HG03135 (cell line): Measurements from ENCODE around the gene RPTOR.
"Not testable (repeated sequence)": the region's sequence is repeated elsewhere in the genome, so short reads cannot be mapped to it uniquely, and the experiment has no call there.

Experiments used
- ATAC-seq: cut with Tn5 transposase; IDR thresholded peaks from one replicate; pipeline ENCODE4 v1.9.1; 2021; ENCODE audit warnings: mild to moderate bottlenecking, moderate library complexity; ENCODE audit not compliant: unreplicated experiment

Gene RPTOR

DNA sequence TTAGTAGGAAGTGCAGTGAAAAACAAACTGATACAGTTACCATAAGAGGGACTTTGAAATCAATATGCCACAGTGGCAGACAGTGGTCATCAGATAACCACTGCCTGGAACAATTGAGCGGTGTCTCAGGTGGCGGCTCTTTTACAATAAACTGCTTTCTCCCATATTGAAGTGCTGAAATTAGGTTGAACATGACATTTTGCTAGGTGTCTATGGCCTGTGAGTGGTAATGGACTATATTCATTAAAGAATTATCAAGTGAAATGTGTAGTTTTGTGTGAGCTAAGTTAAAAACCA, 214.7 kb downstream of the RPTOR start:
- no peak for ATAC-seq

DNA sequence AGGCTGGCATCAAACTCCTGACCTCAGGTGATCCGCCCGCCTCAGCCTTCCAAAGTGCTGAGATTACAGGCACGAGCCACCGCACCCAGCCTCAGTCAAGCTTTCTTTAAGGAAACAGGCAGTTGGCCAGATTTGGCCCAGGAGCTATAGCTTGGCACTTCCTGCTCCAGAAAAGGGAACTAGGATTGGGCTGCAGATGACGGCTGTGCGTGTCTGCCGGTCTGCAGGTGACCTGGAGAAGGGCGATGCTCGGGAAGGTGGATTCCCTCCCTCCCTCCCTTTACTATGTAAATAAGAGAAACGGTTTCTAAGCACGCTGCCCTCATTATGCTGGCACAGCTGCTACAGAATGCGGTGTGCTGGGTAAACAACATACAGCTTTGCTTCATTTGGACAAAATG, 215.9 kb downstream of the RPTOR start:
- no peak for ATAC-seq

DNA sequence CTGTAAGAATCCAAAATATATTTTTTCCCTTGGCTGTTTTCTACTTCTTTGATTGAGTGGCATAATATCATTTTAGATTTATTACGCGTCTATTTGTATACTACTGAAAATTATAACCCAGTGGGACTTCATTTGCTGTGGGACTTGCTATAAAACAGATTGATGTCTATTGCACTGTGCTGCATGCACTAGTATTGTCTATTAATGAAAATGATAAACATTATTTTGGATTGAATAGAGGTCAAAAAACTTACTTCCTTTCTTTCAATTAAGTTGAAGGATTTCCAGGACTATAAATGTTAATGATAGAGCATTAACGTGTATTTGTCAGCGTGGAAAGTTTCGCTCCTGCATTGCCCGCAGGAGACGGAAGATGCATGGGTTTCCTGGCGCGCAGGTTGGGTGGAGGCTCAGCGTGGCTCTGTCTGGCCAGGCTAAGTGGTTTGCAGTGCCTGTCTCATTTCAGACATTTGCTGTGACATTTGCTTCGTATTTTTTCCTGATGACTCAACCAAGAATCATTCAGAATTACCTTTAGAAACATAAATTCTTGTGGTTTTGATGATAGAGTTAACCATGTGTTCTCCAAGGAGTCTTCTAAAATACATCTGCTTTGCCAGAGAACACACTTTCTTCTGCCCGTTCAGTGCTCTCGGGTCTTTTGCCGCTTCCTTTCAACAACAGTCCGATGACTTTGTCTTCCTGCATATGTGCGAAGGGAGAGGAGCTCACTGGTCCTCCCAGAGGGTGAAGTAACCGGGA, 216.7 kb downstream of the RPTOR start:
- no peak for ATAC-seq

DNA sequence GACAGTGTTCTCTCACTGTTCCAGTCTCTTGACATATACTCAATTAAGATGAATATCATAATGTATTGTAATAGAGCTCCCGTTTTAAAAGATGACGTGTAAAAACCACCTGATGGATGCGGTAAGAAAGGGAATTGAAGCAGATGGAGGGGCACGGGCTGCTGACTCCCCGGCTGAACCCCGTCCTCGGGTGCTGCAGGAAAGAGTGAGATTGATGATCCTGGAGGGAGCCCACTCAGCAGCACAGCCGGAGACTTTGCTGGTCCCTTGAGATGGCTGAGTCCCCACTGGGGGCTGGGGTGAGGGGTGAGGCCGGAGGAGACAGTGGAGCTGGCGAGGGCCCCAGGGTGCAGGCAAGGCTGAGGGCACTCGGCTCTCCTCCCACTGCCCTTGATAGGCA, 217.4 kb downstream of the RPTOR start:
- ATAC-seq: no peak

DNA sequence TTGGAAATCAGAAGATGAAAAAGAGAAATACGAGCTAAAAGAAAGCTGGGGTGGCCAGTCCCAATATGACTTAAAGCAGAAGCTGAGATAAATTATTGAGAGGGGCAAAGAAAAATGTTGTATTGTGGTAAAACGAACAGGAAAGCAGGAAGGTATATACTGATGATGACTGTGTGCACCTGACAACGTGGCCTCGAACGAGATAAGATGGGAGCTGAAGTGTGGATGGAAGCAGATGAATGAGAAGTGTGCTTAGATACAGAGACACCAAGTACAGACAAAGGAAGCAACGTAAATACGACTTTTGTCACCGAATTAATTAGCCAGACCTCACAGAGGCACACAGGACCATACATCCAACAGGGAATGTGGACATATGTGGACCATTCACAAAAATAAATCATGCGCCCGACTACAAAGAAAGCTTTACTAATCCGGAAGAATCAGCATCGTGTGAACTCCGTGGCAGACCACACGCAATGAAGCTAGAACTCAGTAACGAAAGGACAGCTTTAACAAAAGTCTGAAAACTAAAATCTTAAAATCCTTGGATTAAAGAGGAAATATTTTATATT, 218.7 kb downstream of the RPTOR start:
- no peak for ATAC-seq

DNA sequence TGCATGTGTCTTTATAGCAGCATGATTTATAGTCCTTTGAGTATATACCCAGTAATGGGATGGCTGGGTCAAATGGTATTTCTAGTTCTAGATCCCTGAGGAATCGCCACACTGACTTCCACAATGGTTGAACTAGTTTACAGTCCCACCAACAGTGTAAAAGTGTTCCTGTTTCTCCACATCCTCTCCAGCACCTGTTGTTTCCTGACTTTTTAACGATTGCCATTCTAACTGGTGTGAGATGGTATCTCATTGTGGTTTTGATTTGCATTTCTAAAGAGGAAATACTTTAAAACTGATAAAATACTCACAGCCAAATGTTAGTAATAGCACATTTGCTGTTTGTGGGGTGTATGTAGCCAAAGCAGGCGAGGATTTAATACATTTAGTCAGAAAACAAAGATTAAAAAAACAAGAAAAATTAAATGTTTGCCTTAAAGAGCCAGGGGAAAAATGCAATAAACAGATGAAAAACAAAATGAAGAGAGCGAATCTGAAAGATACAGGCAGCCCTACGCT, 220.0 kb downstream of the RPTOR start:
- not testable (repeated sequence) for ATAC-seq

DNA sequence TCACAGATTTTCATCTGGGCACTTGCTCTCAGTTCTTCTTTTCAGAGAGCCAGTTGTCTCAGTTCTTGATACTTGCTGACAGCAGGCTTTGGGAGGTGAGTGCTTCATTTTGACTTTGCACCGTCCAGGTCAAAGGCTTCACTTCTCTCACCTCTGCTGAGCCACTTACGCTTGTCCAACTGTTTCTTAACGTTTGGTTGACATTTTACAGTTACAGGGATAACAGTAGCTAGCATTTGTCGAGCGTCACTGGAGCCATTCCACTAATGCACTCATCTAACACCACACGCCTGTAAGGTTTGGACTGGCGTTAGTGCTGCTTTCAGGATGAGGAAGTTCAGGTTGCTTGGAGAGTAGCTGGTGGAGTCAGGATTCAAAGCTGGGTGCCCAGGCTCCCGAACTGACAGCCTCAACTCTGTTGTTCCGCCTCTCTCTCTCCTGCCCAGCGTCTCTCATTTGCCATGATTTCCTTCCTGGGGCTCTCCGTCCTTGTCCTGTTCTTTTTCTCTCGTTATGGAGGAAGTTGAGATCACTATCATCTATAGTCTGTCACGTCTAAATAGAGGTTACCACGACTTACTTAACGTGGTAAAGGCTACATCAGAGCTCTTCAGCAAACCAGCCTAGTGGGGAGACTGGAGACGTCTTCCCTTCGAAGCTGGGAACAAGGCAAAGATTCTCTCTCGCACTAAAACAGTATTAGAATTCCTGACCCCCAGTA, 220.8 kb downstream of the RPTOR start:
- ATAC-seq: no peak

DNA sequence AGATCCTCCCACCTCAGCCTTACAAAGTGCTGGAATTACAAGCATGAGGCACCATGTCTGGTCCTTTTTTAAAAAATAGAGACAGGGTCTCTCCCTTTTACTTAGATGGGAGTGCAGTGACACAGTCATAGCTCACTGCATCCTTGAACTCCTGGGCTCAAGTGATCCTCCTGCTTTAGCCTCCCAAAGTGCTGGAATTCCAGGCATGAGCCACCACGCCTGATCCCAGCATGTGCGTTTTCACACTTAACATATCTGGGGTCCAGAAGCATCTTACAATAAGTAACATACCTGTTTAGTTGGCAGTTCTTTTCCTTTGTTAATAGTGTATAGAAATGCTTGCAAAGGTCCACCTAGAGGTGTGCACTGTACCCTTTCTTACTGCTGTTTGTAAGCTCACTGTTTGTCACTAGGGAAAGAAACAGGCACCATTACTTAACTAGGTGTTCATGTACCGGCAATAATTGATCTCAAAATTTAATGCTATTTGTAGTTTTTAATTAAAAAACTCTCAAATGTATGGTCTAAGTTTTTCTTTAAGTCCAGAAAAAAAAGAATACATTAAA, 221.7 kb downstream of the RPTOR start:
- no peak for ATAC-seq

DNA sequence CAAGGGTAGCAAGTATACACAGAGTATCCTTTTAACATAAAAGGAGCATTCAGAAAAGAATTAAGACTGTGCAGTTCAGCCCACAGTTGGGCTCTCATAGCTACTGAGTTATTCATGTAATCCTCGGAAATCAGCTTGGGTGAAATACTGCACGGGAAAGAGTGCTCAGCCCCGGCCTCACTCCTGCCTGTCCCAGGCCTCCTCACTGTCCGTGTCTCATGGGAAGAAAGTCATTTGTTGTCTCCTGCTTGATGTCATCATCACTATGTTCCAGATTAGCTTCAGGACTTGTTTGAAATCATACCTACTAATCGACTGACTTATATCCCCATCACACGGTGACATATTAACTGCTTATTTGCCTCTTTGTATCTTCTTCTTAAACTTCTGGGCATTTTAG, 223.8 kb downstream of the RPTOR start:
- no peak for ATAC-seq

DNA sequence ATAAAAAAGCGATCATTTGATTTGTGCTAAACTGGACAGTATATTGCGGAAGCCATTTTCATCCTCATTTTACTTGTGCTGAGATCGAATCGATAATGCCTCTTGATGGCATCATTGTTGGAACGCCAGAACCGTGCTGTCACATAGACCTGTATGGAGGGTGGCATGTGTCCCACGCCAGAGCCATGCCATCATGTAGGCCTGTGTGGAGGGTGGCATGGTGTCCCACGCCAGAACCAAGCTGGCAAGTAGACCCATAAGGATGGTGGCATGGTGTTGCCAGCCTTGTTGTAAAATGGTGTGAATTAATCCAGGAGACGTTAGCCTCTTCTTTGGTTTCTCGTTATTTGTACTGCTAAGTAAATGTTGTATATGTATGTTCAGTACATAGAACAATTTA, 224.3 kb downstream of the RPTOR start:
- ATAC-seq: no peak

DNA sequence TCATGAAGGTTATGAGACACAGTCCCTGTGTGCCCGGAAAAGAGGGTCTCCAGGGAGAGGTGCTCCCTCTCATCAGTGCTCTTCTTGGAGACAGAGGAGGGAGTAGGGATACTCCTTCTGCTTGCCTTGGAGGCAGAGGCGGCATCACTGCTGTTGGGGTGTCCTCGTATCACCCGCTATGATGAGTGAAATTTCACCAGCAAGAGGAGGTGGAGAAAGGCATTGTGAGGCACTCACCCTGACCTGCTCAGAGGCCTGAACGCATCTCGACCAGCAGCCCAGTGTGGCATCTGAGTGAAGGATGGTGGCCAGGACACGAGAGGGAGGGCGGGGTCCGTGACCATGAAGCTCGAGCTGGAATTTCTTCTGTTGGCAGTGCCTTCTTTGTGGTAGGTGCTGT, 224.9 kb downstream of the RPTOR start:
- no peak for ATAC-seq

DNA sequence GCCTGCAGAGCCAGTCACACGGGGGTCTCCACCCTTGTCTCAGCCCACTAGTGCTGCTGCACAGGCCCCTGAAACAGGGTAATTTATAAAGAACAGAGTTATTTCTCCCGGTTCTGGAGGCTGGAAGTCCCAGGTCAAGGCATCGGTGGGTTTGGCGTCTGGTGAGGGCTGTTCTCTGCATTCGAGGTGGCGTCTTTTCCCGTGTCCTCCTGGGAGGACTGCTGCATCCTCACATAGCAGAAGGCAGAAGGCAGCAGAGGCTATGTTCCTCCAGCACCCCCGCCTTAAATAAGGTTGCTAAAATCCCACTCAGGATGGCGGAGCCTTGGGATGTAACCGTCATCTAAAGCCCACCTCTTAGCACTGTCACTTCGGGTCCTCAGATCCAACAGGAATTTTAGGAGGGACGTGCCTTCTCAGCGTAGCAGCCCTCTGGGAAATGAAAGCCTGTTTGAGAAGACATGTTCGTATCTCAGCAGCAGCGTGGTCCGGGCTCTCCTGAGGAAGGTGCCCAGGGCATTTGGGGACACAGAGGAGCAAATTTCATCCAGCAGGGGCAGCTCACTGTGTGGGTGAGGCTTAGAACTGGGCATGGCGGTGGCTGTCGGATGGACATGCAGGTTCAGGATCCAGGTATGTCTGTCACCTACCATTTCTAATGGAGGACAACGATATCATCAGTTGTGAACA, 225.4 kb downstream of the RPTOR start:
- ATAC-seq: no peak

DNA sequence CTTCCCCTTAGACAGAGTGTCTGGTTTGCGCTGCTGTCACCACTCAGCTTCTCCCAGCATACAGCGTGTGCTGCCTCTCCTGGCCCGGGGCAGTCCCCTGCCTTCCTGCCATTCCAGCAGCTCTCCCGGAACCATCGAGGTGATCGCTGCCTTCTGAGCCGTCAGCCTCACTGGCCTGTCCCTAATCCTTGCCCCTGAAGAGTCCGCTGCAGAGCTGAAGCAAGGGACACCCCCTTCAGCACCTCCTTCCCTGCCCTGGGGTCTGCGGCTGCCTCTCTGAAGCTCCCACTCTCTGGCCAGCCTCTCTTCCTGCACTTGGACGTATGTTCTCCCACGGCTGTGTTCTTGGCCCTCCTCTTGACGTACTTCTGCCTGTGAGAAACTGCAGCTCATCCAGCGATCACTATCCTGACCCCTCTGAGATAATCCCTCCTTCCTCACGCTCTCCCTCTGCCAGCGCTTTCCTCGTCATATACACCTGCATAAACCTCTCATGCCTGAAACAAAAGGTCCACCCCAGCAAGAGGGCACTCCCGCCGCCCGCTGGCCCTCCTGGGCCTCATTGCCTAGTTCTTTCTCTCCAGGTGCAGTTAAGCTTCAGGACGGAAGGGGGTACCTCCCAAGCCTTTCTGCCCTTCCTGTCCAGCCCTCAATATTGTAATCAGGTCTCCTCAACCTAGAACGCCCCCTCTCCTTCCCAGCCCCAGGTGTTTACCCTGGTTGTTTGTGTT, 226.4 kb downstream of the RPTOR start:
- no peak for ATAC-seq

DNA sequence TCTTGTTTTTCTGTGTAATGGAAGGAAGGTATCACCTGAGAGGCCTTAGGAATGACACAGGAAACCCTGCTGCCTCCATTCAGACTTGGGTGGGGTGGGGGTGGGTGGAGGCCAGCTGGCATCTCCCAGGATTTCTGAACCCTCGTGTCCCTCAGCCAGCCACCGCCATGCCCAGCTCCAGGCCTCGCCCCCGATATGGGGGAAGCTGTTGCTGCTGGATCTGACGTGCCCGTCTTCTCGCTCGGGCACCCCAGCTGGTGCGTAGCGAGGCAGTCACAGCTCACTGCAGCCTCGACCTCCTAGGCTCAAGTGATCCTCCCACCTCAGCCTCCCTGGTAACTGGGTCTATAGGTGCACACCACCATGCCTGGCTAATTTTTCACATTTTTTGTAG, 227.0 kb downstream of the RPTOR start:
- no peak for ATAC-seq

DNA sequence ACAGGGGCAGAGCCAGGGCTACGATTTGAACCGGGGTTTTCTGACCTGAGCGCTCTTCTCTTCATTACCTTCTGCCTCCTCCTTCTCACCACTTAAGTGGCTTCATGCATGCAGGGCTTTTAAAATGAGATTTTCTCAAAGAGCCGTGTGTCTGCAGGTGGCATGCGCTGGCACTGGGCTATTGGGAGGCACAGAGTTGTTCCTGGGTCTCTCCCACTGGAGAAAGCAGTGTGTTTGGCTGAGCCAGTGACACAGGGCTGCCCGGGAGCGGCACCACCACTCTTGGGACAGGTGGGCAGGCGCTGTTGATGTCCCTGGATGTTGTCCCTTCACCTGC, 228.2 kb downstream of the RPTOR start:
- no peak for ATAC-seq

DNA sequence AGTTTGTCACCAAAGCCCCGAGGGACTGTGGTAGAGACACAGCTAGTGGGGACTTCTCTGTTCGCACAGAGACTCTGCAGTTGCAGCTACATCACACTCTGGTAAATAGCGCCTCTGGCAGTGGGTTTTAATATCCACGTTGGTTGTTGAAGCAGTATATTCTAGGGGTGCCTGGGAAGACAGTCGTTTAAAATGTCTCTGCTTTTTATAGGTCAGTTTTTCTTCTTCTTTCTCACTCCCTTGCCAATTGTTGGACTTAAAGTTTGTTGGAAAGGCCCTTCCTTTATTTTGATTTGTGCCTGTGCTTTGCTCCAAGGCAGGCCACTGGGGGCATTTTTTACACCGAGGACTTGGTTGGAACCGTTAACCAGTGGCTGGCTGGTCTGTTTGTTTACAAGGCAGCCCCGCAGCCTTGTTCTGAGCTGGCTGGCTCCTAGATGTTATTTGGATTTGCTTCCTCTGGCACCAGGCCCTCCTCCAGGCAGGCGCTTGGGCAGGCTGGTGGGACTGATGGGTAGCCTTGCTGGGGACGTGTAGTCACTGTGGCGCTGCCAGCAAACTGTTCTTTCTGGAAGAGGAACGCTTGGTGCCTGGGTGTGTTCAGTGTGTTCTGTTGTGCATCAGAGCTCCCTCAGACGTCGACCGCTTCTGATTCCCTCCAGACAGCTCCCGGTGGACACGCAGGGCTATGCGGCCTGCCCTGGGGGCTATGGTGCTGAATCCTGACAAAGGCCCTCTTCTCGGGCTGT, 228.8 kb downstream of the RPTOR start:
- no peak for ATAC-seq

DNA sequence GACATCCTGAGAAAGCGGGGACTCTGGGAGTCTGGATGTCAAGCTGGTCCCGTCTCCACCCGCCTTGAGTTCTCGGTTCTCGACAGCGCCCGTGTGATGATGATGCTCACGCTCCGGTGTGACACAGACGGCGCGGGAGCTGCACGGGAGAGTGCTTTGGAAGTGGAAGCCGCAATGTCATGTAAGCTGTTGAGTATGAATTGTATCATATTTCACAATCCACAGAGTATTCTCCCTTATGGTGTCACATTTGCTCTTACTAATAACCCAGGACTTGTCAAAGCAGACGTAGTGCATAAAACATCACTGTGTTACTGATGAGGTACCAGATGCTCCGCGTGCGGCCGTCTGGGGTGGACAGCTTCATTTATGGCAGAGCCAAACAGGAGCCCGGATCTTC, 229.5 kb downstream of the RPTOR start:
- ATAC-seq: no peak

DNA sequence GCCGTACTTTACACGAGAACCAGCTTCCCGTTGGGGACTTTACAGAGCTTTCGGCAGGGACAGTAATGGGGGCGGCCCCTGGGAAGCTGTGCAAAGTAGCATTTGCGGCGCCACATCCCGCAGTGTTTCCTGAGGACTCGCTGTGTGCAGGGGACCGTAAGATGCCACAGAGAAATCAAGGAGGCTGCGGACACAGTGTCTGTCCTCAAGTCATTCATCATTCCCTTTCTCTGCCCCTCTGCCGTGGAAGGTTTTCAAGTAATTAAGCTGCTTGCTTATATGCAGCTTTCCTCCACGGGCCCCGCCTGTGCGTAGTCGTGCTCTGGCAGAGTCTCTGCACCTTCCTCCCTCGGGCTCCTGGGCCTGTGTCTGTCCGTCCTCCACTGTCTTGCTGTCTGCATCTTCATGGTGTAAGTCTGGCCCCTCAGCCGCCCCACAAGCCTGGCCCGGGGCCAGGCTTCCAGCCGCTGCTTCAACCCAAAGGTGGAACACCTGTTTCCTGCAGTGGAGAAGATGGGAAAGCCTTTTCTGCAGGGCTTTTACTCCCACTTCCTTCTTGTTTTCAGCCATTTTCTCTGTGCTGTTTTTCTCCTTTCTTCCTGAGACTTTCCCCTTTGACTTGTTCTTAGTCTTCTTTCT, 230.1 kb downstream of the RPTOR start:
- no peak for ATAC-seq

DNA sequence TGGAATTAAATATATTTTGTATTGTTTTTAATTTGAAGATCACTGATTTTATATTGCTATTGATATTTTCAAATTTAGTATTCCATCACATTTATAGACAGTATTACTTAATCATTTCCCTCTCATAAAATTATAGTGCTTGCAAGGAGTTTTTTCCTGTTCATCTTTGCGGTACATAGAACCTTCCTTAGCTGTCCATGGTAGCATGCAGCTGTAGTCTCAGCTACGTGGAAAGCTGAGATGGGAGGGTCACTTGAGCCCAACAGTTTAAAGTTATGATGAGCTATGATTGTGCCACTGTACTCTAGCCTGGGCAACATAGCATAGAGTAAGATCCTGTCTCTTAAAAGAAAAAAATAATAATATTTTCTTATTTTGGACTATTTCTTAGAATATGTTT, 231.2 kb downstream of the RPTOR start:
- ATAC-seq: no peak

DNA sequence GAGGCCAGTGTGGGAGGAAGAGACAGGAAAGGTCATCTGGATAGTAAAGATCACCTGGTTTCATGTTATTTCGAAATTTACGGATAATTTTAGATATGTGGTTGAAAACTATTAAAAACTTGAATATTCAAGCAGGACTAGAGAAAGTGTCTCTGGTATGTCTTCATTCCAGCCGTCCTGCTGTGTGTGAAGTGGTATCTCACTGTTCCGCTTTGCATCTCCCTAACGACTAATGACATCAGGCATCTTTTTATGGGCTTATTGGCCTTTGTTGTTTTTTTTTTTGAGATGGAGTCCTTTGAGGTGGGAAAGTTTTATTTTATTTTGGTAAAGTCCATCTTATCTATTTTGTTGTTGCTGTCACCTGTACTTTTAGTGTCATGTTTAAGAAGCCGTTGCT, 232.6 kb downstream of the RPTOR start:
- ATAC-seq: no peak
